Ramos (cell line): ENCODE results near the gene SLC4A11.

Experiments
- in situ Hi-C: fragments of 300-500 bp; cut with MboI; formaldehyde crosslinking; loops from one replicate; pipeline ENCODE4 v1.14.3; 2022; ENCODE audit warnings: low sequenced_read_pairs; ENCODE audit not compliant: unreplicated experiment

SLC4A11 gene

DNA sequence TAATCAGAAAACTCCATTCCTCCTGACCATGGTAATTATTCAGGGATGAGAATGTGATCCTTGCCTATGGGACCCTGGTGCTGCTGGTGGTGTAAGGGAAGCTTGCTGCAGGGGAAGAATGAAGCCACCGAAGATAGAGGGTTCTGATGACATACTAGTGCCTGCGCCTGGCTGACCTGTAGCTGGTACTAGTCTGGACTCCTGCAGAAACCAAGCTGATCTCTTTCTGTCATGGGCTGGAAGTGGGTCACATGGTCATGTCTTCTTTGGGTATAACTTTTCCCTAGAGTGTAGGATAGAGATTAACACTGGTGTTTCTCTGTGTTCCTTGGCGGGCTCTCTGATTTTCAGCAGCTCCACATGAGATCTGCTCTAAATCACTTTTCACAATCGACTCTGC is 8.6 kb upstream of the SLC4A11 start:
- in situ Hi-C loops: no loop called here

DNA sequence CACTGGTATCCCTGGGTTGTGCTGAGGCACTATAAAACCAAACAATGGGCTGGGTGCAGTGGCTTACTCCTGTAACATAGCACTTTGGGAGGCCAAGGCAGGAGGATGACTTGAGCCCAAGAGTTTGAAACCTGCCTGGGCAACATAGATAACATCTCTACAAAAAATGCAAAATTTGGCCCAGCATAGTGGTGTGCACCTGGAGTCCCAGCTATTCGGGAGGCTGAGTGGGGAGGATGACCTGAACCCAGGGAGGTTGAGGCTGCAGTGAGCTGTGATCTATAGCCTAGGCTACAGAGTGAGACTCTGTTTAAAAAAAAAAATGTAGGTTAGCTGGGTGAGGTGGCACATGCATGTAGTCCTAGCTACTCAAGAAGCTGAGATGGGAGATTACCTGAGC is 7.7 kb upstream of the SLC4A11 start:
- in situ Hi-C loops: no loop called here

DNA sequence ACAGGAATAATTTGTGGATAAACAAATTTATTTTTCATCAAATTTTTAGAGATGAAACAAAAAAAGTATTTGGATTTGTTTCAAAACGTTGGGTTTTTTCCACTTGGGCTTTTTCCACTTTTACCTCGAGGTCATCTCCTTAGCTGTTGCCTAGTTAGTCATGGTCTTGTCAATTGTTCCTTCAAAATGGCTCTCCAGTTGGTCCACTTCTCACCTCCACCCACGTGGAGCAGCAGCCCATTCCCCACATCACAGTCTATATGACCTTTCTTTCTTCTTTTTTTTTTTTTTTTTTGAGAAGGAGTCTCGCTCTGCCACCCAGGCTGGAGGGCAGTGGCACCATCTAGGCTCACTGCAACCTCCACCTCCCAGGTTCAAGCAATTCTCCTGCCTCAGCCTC is 6.7 kb upstream of the SLC4A11 start:
- in situ Hi-C loops: no loop called here

DNA sequence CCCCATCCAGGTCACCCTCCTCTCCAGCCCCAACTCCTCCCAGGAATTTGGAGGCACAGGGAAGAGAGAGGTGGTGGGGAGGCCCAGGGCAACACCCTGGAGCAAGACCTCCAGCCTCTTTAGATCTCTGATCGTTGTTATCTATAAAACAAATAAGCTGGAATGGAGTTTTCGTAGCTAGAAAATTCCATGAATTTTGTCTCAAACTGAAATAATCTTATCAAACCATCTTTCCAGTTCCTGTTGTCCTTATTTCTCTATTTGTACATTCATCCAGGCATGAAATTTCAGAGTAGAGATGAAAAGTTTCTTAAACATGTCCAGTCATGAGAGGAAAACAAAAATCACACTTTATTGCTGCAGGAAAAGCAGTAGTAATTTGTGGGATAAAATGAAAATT is 6.2 kb upstream of the SLC4A11 start:
- in situ Hi-C loops: no loop called here

DNA sequence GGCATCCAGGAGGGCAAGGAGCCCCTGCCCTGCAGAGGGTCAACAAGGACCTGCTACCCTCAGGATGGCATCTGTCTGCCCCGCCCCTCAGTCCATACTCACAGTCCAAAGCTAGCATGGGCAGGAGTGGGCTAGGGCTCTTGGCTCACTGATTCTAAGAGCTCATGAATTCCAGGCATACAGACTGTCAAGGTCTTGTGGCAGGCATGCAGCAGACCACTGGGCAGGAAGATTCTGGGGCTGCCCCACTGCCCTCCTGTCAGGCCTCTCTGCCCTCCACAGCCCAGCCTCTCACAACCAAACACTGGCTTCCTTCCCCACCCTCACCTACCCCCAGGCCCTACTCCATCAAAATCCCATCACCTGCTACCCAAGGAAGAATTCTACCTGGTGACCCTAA is 5.6 kb upstream of the SLC4A11 start:
- in situ Hi-C loops: no loop called here

DNA sequence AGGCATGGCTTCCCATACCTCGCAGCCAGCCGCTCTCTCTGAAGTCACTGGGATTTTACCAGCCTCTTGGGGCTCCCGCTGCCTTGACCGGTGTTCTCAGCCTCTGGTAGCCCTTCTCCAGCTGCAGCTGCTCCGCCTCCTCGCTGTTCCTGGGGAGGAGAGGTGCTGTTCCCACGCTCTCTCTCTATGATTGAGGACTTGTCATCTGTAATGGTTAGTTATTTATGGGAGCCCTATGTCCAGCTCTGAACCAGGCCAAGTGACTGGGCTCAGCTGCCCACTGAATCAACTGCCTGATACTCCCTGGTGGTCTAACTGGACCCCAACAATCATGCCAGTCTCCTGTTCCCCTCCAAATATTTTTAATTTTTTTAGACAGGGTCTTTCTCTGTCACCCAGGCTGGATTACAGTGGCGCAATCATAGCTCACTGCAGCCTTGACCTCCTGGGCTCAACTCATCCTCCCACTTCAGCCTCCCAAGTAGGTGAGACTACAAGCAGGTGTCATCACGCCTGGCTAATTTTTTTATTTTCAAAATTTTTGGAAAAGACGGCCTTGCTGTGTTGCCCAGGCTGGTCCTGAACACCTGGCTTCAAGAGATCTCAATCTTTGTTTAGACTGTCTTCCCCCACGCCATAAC is 4.8 kb upstream of the SLC4A11 start:
- in situ Hi-C loops: no loop called here

DNA sequence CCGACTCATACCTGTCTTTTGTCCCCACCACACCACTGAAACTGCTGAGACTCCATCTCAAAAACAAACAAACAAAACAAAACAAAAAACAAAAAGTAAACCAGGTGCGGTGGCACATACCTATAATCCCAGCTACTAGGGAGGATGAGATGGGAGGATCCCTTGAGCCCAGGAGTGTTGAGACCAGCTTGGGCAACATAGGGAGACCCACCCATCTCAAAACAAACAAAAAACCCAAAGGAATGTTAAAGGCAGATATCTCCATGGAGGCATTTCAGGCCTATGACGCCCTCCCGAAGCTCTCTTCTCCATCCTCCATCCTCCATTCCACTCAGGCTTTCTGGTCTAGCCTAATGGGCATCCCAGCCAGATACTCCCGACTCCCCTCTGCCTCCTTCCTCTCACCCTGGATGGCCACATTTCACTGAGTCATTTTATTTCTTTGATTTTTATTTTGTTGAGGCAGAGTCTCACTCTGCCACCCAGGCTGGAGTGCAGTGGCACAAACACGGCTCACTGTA is 3.2 kb upstream of the SLC4A11 start:
- in situ Hi-C loops: no loop called here

DNA sequence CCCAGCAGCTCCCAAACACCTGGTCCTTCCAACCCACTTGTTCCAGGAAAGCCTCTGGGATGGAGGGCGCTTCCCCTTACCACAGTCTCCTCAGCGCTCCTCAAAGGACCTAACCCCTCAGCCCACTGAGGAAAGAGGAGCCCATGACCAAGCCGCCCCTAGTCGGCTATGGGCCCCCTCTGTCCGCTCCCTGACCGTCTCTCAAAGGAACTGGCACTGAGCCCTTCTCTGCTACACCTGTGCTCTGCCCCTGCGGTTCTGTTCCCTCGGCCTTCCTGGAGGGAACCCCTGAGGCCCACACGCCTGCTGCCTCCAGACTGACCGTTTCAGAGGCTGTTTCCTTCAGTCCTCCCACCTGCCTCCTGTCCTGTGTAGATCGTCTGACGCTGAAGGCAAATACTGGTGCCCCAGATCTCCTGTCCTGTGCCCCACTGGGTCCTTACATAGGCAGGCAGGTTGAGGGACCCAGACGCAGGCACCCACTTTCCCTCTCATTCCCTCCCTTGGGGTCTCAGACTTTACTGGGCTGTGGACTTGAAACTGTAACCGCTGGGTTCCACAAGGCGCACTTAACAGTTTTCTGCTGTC is 1.9 kb upstream of the SLC4A11 start:
- in situ Hi-C loops: no loop called here

DNA sequence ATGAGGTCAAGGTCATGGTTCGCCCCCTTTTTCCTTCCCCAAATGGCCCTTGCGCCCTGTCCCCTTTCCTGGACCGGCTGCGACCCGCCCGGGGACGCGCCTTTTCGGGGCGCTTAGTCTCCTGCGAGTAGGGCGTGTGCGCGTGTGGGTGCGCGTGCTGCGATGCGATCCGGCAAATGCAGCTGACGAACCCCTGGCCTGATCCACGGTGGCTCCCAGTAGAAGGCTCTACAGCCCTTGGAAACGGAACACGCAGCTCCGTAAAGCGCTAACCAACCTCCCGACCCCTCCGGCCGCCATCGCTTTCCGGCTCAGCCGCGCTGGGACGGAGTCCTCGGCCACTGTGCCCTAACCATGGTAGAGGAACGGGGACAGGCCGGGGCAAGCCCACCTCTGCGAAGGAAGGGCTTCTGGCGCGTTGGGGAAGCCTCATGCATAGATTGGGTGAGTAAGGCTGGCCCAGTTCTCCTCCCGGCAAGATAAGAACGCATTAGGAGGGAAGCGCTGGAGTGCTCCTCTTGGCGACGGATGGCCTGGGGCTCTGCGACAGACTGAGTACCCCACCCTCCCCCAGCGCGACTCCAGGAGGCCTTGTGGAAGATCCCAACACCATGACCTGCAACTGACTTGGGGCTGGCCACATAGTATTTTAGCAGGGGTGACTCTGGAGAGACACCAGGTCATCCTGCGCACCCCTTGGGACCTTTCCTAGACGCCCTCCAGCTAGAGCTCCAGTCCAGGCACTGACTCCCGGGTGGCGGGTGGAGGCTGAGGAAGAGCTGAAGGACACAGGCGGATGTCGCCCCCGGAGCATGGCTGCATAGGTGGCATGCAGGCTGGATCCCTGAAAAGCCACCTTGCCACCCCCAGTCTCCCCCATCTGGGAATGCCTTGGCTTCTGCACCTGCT is 1.1 kb upstream of the SLC4A11 start:
- in situ Hi-C loops: no loop called here

DNA sequence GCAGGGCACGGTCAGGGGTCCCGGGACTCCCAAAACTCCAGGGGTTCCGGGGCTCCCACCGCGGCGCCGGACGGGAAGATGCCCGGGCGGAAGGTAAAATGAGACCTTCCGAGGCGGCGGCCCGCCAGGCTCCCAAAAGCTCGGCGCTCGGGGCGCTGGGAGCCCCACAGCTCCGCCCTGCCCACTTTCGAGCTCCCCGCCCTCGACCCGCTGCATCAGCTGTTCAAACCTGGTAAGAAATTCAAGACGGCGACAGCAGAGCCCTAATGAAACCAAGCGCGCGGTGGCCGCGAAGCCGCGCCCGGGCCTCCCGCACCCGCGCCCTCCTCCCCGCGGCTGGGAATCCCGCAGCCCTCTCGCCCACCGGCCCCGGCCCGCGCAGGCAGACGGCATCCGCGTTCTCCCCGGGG is 369 bp downstream of the SLC4A11 start:
- in situ Hi-C loops: no loop called here

DNA sequence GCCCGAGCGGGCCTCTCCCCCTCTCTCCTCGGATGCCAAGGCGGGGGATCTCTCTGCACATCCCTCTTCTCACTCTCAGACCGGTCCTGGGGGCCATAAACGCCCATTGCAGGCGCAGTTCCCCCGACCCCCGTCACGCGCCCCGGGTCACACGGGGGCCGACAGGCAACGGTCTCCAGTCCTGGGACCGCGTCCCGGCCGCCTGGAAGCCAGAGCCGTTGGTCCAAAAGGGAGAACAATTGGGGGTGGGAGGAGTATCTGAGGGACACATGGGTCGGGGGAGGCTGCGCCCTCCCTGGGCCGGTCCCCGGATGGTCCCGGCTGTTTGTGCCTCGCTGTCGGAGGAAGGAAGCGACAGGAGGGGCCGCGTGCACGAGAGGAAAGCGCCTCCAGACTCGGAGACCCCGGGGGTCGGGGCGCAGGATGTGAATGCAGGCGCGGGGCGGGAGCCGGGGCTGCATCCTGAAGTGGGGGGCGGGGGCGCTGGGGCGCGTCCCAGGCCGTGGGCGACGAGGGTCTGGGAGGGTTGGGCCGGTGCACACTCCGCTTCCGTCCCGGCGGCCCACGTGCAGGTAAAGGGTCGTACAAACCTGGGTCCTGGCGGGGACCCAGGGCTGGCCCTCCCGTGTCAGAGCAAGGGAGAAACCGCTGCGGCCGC is 903 bp downstream of the SLC4A11 start:
- in situ Hi-C loops: no loop called here

DNA sequence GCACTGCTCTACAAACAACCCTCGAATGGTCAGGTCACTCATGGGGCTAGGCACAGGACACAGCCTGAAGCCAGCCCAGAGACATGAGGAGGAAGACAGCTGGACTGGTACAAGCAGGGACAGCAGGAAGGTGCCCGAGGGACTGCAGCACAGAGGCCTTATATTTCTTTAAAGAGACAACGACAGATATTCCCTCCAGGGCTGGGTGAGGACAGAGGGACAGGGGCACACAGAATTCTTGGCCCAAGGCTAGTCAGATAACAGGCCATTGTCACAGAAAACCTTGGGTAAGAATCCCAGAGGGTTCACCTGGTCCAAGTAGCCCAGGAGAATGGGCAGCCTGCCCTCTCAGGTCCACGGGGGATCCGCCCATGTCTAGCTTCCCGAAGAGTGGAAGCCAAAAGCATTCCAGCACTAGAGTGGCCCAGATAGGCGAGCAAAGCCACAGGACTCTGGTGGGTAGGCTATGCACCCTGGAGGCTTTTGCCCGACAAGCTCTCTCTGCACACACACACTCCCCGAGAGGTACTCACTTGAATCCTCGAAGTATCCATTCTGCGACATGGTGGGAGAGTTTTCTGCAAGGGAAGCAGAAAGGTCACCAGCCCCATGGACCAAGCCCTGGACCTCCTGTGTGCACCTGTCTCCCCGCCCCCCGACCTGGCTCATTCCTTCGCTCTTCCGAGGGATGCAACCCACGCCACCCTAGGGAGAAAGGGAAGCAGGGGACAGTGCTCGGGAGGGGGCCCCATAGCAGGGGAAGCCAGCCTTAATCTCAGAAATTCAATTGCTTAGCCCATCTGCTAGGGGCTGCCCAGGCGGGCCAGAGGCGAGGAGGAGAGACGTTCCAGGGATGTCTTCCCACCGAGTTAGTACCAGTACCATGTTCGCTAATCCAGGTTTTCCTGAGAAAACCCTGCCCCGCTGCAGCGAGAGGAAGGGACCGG is 1.7 kb downstream of the SLC4A11 start:
- in situ Hi-C loops: no loop called here

DNA sequence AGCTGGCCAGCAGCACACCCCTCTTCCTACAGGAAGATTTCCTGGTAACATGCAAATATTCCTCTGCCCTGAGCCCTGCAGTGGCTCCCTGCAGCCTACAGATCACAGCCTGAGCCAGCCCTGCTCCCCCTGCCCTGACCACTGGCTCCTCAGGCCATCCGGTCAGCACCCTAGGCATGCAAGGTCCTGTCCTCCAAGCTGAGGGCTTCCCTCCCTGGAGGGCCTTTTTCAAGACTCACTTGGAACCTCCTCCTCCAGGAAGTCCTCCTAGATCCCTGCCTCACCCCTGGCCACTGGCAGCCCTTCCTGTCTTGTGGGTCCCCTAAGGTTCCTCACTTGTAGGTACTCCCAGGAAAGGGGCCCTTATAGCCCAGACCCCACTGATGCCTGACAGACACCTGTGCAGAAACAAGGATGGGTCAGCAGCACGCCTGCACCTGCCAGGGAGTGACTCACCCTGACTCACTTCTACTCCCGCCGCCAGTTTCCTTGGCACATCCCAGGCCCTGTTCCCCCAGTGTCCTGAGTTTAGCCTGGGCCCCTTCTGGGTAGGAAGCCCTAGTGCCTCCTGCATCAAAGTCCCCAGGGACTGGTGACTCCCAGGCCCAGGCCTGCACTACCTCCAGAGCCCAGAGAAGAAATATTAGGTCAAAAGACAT is 3.2 kb downstream of the SLC4A11 start:
- in situ Hi-C loops: no loop called here

DNA sequence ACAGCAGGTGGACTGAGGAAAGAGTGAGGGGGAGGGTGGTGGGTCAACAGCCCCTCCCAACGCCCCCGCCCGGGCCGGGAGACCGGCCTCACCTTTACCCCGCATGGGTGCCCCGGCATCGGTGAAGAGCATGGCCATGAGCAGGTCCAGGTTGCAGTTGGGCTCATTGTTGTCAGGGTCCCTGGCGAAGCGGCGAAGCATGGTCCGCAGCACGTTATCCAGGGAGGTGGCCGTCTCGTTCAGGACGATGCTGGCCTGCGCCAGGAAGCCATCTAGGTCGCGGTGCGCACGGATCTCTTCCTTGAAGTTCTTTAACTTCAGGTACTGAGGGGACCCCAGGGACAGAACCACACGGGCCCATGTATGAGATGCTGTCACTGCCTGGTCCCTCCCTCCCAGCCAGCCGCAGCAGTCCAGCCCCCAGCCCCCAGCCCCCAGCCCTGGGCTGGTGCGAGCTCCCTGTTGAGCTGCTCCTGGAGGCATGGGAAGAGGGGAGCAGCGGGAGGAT is 4.9 kb downstream of the SLC4A11 start:
- in situ Hi-C loops: no loop called here

DNA sequence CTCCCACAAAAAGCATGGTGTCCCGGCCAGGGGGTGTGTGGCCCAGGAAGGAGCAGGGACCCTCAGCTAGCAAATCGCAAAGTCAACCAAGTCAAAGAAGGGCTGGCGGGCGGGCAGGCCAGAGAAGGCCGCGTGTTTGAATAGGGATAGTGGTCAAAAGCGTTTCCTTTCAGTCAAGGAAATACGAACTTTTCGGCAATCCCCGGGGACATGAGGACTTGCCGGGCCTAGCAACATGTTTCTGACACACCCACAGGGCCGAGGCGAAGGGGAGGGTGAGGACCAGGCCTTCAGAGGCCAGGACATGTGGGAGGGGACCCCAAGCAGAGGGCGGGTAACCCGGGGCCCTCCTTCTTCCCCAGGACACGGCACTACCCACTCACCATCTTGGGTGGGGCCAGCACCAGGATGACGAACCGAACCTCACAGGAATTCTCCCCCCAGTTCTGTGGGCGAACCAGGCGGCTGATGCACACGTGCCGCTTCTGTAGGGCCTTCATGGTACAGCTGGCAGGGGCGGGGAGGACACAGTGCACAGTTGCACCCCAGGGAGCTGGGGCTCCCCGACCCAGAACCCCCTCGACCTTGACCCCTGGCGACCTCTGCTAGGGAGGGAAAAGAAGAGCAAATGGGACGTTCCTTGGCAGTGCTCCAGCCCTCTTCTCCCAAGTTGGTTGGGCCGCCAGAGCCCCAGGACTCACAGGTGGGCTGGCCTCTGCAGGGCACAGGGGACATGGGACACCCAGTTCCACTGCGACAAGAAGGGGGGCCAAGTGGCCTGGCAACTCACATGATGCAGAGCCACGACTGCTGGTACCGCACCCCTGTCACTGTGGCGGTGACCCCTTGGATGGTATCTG is 5.6 kb downstream of the SLC4A11 start:
- in situ Hi-C loops: no loop called here

DNA sequence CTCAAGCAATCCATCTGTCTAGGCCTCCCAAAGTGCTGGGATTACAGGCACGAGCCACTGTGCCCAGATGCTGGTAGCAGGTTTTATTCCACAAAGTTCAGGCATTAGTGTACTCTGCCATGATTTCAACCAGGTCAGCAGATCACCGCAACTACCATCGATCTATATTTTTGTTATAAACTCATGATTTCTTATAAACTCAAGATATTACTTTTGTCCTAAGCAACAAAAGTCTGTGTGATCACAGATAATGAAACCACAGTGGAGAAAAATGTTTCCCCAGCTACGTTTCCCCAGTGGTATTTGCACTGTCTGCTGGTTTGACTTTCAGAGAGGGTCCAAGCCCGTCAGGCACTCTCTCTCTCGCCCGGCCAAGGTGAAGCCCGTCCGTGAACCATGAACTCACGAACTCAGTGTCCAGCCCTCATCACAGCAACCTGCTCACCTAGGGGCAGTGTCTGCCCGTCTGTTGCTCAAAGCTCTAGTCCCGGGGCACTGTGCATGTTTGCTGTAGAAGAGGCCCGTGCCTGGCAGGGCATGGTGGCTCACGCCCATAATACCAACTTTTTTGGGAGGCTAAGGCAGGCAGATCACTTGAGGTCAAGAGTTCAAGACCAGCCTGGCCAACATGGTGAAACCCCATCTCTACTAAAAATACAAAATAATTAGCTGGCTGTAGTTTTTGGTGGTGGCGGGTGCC is 7.0 kb downstream of the SLC4A11 start:
- in situ Hi-C loops: no loop called here

DNA sequence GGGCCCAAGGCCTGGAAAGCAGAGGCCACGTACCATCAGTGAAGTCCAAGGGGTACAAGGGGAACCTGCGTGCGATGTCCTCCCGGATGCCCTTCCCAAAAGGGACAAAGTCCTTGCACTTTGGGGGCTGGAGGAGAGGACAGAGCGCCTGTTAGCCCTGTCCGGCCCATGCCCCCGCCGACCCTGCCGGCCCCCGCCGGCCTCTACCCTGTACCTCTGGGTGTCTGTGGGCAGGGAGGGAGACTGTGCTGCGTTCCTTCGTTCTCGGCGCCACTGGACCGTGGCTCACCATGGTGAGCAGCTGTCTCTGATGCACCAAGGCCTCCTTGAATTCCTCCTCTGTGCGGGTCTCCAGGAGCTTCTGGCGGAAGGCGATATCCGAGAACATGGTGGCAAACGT is 7.9 kb downstream of the SLC4A11 start:
- in situ Hi-C loops: no loop called here
